DOHH2 (cell line): ENCODE measurements around the gene DCAF8L2.

Experiments used
- H3F3A ChIP-seq: fragments of 200-600 bp; sonication (generic), shearing (Covaris generic); 2 replicates; pipeline ENCODE4 v1.6.0; 2016; ENCODE audit warnings: antibody characterized with exemption, mild to moderate bottlenecking; ENCODE audit not compliant: control insufficient read depth, insufficient read depth
- H3K27ac ChIP-seq: fragments of 200-600 bp; sonication (generic); 2 replicates; pipeline ENCODE4 v1.5.1; 2014; ENCODE audit warnings: low read depth, mild to moderate bottlenecking, low read length, moderate library complexity
- H3K27me3 ChIP-seq: fragments of 200-600 bp; sonication (generic); 2 replicates; pipeline ENCODE4 v1.6.1; 2014; ENCODE audit warnings: mild to moderate bottlenecking, low read length, mixed read lengths; ENCODE audit not compliant: control insufficient read depth
- H3K36me3 ChIP-seq: fragments of 200-600 bp; sonication (generic); 2 replicates; pipeline ENCODE4 v1.6.1; 2014; ENCODE audit warnings: mild to moderate bottlenecking, low read length, moderate library complexity, mixed read lengths; ENCODE audit not compliant: control insufficient read depth
- H3K4me1 ChIP-seq: fragments of 200-600 bp; sonication (generic); 2 replicates; pipeline ENCODE4 v1.6.1; 2014; ENCODE audit warnings: mild to moderate bottlenecking, low read length, mixed read lengths; ENCODE audit not compliant: control insufficient read depth
- H3K4me2 ChIP-seq: fragments of 200-600 bp; sonication (generic); 2 replicates; pipeline ENCODE4 v1.6.0; 2014; ENCODE audit warnings: mild to moderate bottlenecking, low read length, moderate library complexity
- H3K4me3 ChIP-seq: fragments of 200-600 bp; sonication (generic); 2 replicates; pipeline ENCODE4 v1.5.1; 2014; ENCODE audit warnings: mild to moderate bottlenecking, low read length, mixed read lengths
- H3K79me2 ChIP-seq: fragments of 200-600 bp; sonication (generic); 2 replicates; pipeline ENCODE4 v1.6.1; 2014; ENCODE audit warnings: mild to moderate bottlenecking, low read length, mixed read lengths; ENCODE audit not compliant: control insufficient read depth
- H3K9me2 ChIP-seq: fragments of 200-600 bp; sonication (generic); replicated peaks from 2 replicates; pipeline ENCODE4 v1.6.1; 2014; ENCODE audit warnings: mild to moderate bottlenecking, low read length, mixed read lengths; ENCODE audit not compliant: control insufficient read depth
- H3K9me3 ChIP-seq: fragments of 200-600 bp; sonication (generic); 2 replicates; pipeline ENCODE4 v1.6.1; 2014; ENCODE audit warnings: antibody characterized with exemption, low read length, mixed read lengths; ENCODE audit not compliant: control insufficient read depth, insufficient read depth
- H4K20me1 ChIP-seq: fragments of 200-600 bp; sonication (generic); 2 replicates; pipeline ENCODE4 v1.6.0; 2014; ENCODE audit warnings: low read depth, mild to moderate bottlenecking, antibody characterized with exemption, low read length, moderate library complexity; ENCODE audit not compliant: control insufficient read depth, insufficient read depth
- EZH2phosphoT487 ChIP-seq: fragments of 200-600 bp; sonication (generic); IDR thresholded peaks from 2 replicates; pipeline ENCODE4 v1.6.1; 2017; ENCODE audit warnings: borderline replicate concordance, mild to moderate bottlenecking, antibody characterized with exemption, low read length, moderate library complexity, mixed read lengths
- TF ChIP-seq, protein P1 (sequence below): fragments of 200-600 bp; sonication (generic); IDR thresholded peaks from one replicate; pipeline ENCODE4 v1.5.1; 2014; ENCODE audit warnings: antibody characterized with exemption, mild to moderate bottlenecking, low read depth, low read length; ENCODE audit not compliant: poor library complexity, severe bottlenecking

The DCAF8L2 gene

GRCh38 chrX:27583976-27584375 is 6.2 kb upstream of the DCAF8L2 start:
- Histone ChIP-seq H3K36me3 (no peaks in the 10 kb centered on the region), H3K27ac (no peak overlapping the region), H3K4me3 (no peak overlapping the region), H3K79me2 (no peaks in the 10 kb centered on the region), H3K9me2 (no peaks in the 10 kb centered on the region), H3F3A (no peaks in the 10 kb centered on the region), H3K4me1 (no peaks in the 10 kb centered on the region), H3K27me3 (no peaks in the 10 kb centered on the region), H3K4me2 (no peak overlapping the region), H4K20me1 (no peaks in the 10 kb centered on the region), H3K9me3 (no peaks in the 10 kb centered on the region)
- TF ChIP-seq EZH2phosphoT487: no peak
- TF ChIP-seq, protein P1, sequence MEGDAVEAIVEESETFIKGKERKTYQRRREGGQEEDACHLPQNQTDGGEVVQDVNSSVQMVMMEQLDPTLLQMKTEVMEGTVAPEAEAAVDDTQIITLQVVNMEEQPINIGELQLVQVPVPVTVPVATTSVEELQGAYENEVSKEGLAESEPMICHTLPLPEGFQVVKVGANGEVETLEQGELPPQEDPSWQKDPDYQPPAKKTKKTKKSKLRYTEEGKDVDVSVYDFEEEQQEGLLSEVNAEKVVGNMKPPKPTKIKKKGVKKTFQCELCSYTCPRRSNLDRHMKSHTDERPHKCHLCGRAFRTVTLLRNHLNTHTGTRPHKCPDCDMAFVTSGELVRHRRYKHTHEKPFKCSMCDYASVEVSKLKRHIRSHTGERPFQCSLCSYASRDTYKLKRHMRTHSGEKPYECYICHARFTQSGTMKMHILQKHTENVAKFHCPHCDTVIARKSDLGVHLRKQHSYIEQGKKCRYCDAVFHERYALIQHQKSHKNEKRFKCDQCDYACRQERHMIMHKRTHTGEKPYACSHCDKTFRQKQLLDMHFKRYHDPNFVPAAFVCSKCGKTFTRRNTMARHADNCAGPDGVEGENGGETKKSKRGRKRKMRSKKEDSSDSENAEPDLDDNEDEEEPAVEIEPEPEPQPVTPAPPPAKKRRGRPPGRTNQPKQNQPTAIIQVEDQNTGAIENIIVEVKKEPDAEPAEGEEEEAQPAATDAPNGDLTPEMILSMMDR: no peak

DNA sequence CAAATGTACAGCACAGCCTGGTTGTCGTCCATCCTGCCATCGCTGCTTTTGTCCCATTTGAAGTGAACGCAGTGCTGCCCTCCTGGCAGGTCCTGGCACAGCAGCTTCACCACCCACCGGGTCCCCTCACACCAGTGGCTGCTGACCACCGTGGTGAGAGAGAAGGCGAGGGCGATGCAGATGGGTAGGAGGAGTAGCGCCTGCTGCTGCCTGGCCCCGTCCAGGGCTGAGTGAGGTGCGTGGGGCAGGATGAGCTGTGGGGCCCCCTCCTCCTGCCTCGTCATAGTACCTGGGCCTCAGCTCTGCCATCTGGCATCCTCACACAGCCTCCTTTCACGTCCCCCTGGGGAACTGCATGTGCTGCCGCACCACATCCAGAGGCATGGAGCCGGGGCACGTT is 1.8 kb downstream of the DCAF8L2 start:
- Histone ChIP-seq H3F3A (no peaks in the 10 kb centered on the region), H4K20me1 (no peaks in the 10 kb centered on the region), H3K9me2 (no peaks in the 10 kb centered on the region), H3K4me3 (no peak overlapping the region), H3K27me3 (no peaks in the 10 kb centered on the region), H3K27ac (no peak overlapping the region), H3K9me3 (no peaks in the 10 kb centered on the region), H3K79me2 (no peaks in the 10 kb centered on the region), H3K4me2 (no peak overlapping the region), H3K36me3 (no peaks in the 10 kb centered on the region), H3K4me1 (no peaks in the 10 kb centered on the region)
- no peak for TF ChIP-seq EZH2phosphoT487
- TF ChIP-seq, protein P1: no peak

- Histone ChIP-seq H4K20me1 (no peaks in the 10 kb centered on the region), H3K36me3 (no peaks in the 10 kb centered on the region), H3F3A (no peaks in the 10 kb centered on the region), H3K4me1 (no peaks in the 10 kb centered on the region), H3K4me2 (no peak overlapping the region), H3K9me3 (no peaks in the 10 kb centered on the region), H3K9me2 (no peaks in the 10 kb centered on the region), H3K27ac (no peak overlapping the region), H3K4me3 (no peak overlapping the region), H3K79me2 (no peaks in the 10 kb centered on the region), H3K27me3 (no peaks in the 10 kb centered on the region)
- TF ChIP-seq, protein P1: no peak
- TF ChIP-seq EZH2phosphoT487: no peak
Measured at GRCh38 chrX:27597508-27597907, 7.4 kb downstream of the DCAF8L2 start.

DNA sequence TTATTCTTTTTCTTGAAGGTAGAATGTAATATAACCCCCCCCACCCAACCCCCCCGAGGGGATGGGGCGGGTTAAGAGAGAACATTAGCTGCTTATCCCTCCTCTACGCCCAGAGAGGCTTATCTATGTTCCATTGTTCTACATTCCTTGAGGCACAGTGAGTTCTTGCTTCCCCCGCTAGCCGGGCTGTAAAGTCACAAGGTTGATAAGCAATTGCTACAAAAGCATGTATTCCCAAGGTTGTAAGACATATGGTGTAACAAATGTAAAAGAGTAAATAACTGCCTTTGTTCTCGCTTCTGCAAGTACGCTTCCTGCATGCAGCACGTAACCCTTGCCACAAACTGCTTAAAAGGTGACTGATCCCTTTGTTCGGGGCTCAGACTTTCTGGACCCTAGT is 8.2 kb downstream of the DCAF8L2 start:
- Histone ChIP-seq H3K9me2 (no peaks in the 10 kb centered on the region), H3K4me2 (no peak overlapping the region), H3K79me2 (no peaks in the 10 kb centered on the region), H3K4me1 (no peaks in the 10 kb centered on the region), H3F3A (no peaks in the 10 kb centered on the region), H3K27ac (no peak overlapping the region), H3K27me3 (no peaks in the 10 kb centered on the region), H3K4me3 (no peak overlapping the region), H3K9me3 (no peaks in the 10 kb centered on the region), H3K36me3 (no peaks in the 10 kb centered on the region), H4K20me1 (no peaks in the 10 kb centered on the region)
- no peak for TF ChIP-seq EZH2phosphoT487
- TF ChIP-seq, protein P1: no peak
